IPS DF 19.7 (cell line): ENCODE results near the gene RALGPS2.
"Not testable (repeated sequence)": the region's sequence is repeated elsewhere in the genome, so short reads cannot be mapped to it uniquely, and the experiment has no call there.

Experiments
- DNase-seq: peaks from one replicate; pipeline ENCODE4 v3.0.0-alpha.2; 2013; ENCODE audit warnings: low read depth, low spot score

The RALGPS2 gene

GRCh38 chr1:178774263-178774662 lies 49.2 kb downstream of the RALGPS2 start:
- DNase-seq: no peak

DNA sequence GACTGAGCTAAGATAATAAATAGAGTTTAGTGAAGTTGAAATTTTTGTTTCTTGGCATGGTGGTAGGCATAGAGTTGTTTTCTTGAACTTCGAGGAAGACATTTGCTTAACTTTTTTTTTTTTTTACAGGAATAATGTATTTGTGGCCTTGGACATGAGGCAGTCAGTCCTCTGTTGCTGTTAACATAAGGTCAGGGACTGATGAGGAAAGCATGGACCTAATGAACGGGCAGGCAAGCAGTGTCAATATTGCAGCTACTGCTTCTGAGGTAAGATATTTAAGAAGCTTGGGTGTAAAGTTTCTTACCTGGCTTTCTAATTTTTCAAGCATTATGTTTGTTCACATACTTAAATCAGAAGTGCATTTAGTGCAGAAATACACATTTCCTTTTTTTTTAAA lies 51.5 kb downstream of the RALGPS2 start:
- DNase-seq: no peak

GRCh38 chr1:178781533-178782330 lies 56.7 kb downstream of the RALGPS2 start:
- no peak for DNase-seq

DNA sequence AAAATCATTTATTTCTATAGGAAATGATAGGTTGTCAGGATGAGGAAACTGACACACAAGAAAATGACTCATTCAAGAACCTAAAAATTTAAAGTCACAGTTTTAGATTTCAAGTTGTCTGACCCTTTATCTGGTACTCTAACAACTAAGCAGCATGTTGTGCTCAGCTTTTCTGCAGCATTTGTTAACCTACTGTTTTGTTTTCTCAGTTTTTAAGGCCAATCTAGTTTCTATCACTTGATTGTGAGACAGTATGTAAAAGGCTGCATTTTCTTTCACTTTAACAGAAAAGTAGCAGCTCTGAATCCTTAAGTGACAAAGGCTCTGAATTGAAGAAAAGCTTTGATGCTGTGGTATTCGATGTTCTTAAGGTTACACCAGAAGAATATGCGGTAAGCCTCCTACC lies 59.1 kb downstream of the RALGPS2 start:
- DNase-seq: no peak

- DNase-seq: no peak
Observed at GRCh38 chr1:178792394-178792793, 67.3 kb downstream of the RALGPS2 start.

GRCh38 chr1:178796013-178796412 lies 71.0 kb downstream of the RALGPS2 start:
- no peak for DNase-seq

DNA sequence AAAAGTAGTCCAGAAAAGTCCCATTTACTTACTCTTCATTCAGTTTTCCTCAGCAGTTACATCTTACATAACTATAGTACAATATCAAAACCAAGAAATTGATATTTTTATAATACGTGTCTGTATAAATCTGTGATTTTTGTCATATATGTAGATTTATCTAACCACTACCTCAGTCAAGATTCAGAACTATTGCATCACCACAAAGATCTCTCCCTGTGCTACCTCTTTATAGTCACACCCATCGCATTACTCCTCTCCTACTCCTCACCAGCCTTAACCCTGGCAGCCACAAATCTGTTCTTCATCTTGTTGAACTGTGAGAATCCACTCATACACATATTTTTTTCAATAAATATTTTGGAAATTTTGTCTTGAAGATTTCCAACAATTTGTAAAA lies 72.5 kb downstream of the RALGPS2 start:
- no peak for DNase-seq

GRCh38 chr1:178798232-178798861 lies 73.3 kb downstream of the RALGPS2 start:
- DNase-seq: no peak

DNA sequence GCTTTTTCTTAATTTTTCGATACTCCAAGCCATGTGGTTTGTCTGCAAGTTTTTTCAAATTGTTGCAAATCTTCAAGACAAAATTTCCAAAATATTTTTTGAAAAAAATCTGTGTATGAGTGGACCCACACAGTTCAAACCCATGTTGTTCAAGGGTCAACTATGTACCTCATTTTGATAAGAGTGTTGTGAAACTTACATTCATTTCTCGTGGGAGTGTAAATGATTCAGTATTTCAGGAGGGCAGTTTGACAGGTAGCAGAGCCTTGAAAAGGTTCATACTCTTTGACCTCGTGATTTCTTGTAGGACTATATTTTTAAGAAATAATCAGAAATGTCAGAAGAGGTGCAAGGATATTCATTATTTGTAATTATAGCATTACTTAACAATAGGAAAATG lies 77.8 kb downstream of the RALGPS2 start:
- DNase-seq: no peak

GRCh38 chr1:178806665-178807300 lies 81.7 kb downstream of the RALGPS2 start:
- DNase-seq: no peak

DNA sequence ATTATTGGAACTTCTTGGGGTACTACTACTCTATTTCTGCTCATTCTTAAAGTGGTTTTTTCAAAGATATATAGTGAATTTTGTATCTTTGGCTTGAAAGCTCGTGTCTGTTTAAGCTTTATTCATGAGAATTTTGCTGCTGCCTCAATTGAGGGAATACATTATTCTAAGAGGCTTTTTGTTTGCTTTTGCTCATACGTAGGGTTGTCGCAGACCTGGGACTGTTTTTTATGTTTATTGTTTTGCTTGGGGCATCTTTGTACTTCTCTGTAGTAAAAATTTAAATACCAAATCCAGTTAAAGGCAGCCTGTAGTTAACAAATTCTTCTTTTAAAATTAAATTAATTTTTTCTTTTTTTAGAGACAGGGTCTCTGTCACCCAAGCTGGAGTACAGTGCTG lies 83.5 kb downstream of the RALGPS2 start:
- DNase-seq: no peak

DNA sequence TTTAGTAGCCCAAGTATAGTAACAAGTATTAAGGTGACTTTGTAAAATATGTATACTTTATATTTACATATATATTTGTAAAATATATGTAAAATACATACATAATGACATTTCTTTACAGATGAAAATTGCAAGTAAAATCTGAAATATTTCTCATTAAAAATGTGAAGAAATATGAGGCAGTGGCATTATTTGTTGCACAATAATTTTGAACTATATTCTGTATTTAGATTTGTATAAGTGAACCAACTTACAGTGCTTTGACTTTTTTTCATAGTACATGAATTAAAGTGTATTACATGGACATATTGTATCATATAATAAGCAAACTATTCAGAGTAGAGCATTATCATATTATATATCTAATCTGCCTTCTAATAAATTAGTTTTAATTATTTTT lies 85.5 kb downstream of the RALGPS2 start:
- DNase-seq: no peak

GRCh38 chr1:178818416-178818815 lies 93.4 kb downstream of the RALGPS2 start:
- no peak for DNase-seq

DNA sequence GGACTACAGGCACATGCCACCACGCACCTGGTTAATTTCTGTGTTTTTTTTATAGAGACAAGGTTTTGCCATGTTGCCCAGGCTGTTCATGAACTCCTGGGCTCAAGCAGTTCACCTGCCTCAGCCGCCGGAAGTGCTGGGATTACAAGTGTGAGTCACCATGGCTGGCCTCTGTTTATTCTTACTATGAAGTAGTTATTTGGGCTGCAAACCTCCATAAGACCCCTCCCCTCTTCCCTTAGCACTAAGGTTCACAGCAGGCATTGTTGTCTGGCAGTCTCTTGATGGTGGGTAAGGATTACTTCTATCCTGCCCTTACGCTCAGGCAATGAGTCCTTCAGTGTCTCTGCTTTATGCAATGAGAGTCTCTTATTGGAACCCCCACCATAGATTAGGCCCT lies 94.1 kb downstream of the RALGPS2 start:
- DNase-seq: peak; percentile 3

DNA sequence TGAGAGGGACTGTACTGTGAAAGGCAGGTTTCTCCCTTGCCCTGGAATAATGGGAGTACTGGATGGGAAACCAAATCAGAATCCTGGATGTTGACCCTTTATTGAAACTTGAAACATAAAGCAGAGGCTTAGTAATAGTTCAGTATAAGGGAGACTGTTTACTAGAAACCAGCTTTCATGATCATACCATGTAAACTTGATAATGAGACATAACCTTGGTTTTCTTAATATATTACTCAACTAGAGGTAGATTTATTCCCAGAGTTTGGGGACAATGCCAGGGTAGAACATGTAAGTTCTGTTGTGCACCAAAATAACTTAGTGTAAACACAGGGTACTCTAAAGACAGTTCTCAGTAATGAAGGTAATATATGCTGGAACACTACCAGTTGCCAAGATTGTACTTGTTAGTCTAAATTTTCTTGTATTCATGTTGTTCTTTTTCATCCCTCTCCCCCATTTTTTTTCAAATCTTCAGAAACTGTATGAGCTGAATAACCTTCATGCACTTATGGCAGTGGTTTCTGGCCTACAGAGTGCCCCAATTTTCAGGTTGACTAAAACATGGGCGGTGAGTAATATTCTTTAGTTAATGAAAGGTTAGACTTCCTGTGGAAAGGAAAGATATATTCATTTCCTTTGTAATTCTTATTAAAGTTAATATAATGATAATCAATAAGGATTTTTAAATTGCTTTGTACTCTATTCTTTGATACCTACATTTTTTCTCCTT lies 96.3 kb downstream of the RALGPS2 start:
- DNase-seq: no peak

- DNase-seq: no peak
Observed at GRCh38 chr1:178825167-178825566, 100.1 kb downstream of the RALGPS2 start.

GRCh38 chr1:178844436-178844835 lies 119.4 kb downstream of the RALGPS2 start:
- no peak for DNase-seq

GRCh38 chr1:178846306-178846705 lies 121.3 kb downstream of the RALGPS2 start:
- DNase-seq: no peak

DNA sequence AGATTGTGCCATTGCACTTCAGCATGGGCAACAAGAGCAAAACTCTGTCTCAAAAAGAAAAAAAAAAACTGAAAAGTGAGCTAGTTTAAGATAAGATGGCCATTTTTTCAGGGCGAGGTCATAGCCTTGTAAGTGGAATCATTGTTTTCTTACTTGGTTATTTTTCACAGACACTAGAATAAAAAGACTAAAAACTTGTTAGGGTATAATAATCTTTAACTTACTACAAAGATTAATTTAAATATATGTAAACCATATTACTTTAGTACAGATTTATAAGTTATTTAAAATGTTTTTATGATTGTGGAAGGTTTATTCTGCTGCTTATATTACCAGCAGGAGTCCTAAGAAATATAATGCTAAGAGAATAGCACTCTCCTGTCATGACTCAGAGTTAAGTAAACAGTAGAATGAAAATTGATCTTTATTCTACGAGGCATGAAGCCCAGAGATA lies 122.4 kb downstream of the RALGPS2 start:
- DNase-seq: no peak

GRCh38 chr1:178847919-178848318 lies 122.9 kb downstream of the RALGPS2 start:
- not testable (repeated sequence) for DNase-seq

- no peak for DNase-seq
Observed at GRCh38 chr1:178849918-178850317, 124.9 kb downstream of the RALGPS2 start.

DNA sequence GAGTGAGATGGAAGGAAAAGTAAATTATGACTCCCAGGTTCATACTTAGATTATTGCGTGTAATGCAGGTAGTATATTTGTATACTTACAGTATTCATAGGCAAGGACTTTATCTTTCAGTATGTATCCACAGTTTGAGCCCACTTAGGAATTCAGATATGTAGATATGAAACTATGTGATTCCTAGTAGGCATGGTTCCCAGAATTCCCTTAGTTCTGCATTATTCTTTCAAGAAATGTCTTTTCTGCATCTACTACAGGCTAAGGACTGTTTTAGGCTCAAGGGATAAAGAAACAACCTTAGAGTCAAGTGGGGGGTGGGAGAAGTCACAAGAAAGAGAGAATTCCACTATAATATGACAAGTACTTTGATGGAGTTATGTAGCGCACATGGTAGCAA lies 132.1 kb downstream of the RALGPS2 start:
- no peak for DNase-seq
